Measurements from ENCODE around the gene ZNF770. TPM values are rescaled to one million over a fixed set of nuclear protein-coding genes. Genes with fewer than 3 reads are reported as not detected.
"Not testable (repeated sequence)": the region's sequence is repeated elsewhere in the genome, so short reads cannot be mapped to it uniquely, and the experiment has no call there.

The ZNF770 gene
- total RNA-seq, 1 experiment from 2014 or later = 73.6 TPM

- H3K27me3 Mint-ChIP-seq (ENCODE audit: insufficient read depth, unreplicated experiment) = no peaks in the 10 kb centered on the region
- no peak overlapping the region for H3K4me3 Mint-ChIP-seq (ENCODE audit: unreplicated experiment)
- TF ChIP-seq CTCF (IDR thresholded peaks at IDR 0.05; ENCODE audit: unreplicated experiment) = no peak
- POLR2A ChIA-PET = interaction anchor here (1.2 kb wide), 1 partner anchor 28 kb away, joined by 6 read pairs; the partner anchor contains the start of gene AQR
- BruUV-seq (replicated peaks) = no TSS peak
- CTCF ChIA-PET = interaction anchor here (1.2 kb wide), 1 partner anchor 16 kb away, joined by 3 read pairs; no protein-coding TSS in a partner anchor
- peaks cover 4% of the 10 kb centered on the region for H3K4me1 Mint-ChIP-seq (ENCODE audit: insufficient read depth, unreplicated experiment)
- intact Hi-C loops (cut with micrococcal nuclease) = no loop called here
- H3K9me3 Mint-ChIP-seq (ENCODE audit: unreplicated experiment) = no peaks in the 10 kb centered on the region
- H3K36me3 Mint-ChIP-seq (ENCODE audit: insufficient read depth, unreplicated experiment) = peaks cover 65% of the 10 kb centered on the region
- DNase-seq (ENCODE audit: unreplicated experiment) = no peak
- no peak overlapping the region for H3K27ac Mint-ChIP-seq (ENCODE audit: low read depth, unreplicated experiment)
Observed at GRCh38 chr15:34941831-34942230, 46.3 kb downstream of the ZNF770 start.

- DNase-seq (ENCODE audit: unreplicated experiment) = no peak
- Mint-ChIP-seq H3K4me1 (ENCODE audit: insufficient read depth, unreplicated experiment) (peaks cover 4% of the 10 kb centered on the region), H3K27ac (ENCODE audit: low read depth, unreplicated experiment) (no peak overlapping the region), H3K9me3 (ENCODE audit: unreplicated experiment) (no peaks in the 10 kb centered on the region), H3K27me3 (ENCODE audit: insufficient read depth, unreplicated experiment) (no peaks in the 10 kb centered on the region), H3K36me3 (ENCODE audit: insufficient read depth, unreplicated experiment) (peaks cover 71% of the 10 kb centered on the region), H3K4me3 (ENCODE audit: unreplicated experiment) (no peak overlapping the region)
- no peak for TF ChIP-seq CTCF (IDR thresholded peaks at IDR 0.05; ENCODE audit: unreplicated experiment)
- intact Hi-C loops (cut with micrococcal nuclease) = no loop called here
- POLR2A ChIA-PET = interaction anchor here (1.2 kb wide), 1 partner anchor 29 kb away, joined by 6 read pairs; the partner anchor contains the start of gene AQR
- CTCF ChIA-PET = interaction anchor here (1.0 kb wide), 1 partner anchor 9 kb away, joined by 3 read pairs; no protein-coding TSS in a partner anchor
- BruUV-seq (replicated peaks) = no TSS peak
Observed at GRCh38 chr15:34941185-34941698, 46.8 kb downstream of the ZNF770 start.

GRCh38 chr15:34933432-34933975 lies 54.6 kb downstream of the ZNF770 start:
- BruUV-seq (replicated peaks) = no TSS peak
- no peak for TF ChIP-seq CTCF (IDR thresholded peaks at IDR 0.05; ENCODE audit: unreplicated experiment)
- intact Hi-C loops (cut with micrococcal nuclease) = no loop called here
- ChIA-PET CTCF (interaction anchor here (0.6 to 1.6 kb wide), 7 partner anchors 8 to 428 kb away, joined by 3 to 6 read pairs (median 4); no protein-coding TSS in a partner anchor), POLR2A (no interaction called here)
- Mint-ChIP-seq H3K4me1 (ENCODE audit: insufficient read depth, unreplicated experiment) (no peaks in the 10 kb centered on the region), H3K27ac (ENCODE audit: low read depth, unreplicated experiment) (peak overlapping the region; percentile 42), H3K4me3 (ENCODE audit: unreplicated experiment) (no peak overlapping the region), H3K9me3 (ENCODE audit: unreplicated experiment) (no peaks in the 10 kb centered on the region), H3K36me3 (ENCODE audit: insufficient read depth, unreplicated experiment) (peaks cover 78% of the 10 kb centered on the region), H3K27me3 (ENCODE audit: insufficient read depth, unreplicated experiment) (no peaks in the 10 kb centered on the region)
- no peak for DNase-seq (ENCODE audit: unreplicated experiment)

GRCh38 chr15:34928349-34928748 lies 59.7 kb downstream of the ZNF770 start:
- POLR2A ChIA-PET = interaction anchor here (0.5 to 0.6 kb wide), 2 partner anchors 1145 to 1657 kb away, joined by 3 read pairs; no protein-coding TSS in a partner anchor
- DNase-seq (ENCODE audit: unreplicated experiment); H3K4me3 Mint-ChIP-seq (ENCODE audit: unreplicated experiment); BruUV-seq (replicated peaks); H3K27ac Mint-ChIP-seq (ENCODE audit: low read depth, unreplicated experiment); H3K27me3 Mint-ChIP-seq (ENCODE audit: insufficient read depth, unreplicated experiment); H3K4me1 Mint-ChIP-seq (ENCODE audit: insufficient read depth, unreplicated experiment); H3K9me3 Mint-ChIP-seq (ENCODE audit: unreplicated experiment); CTCF ChIA-PET; intact Hi-C loops (cut with micrococcal nuclease): not testable (repeated sequence)
- H3K36me3 Mint-ChIP-seq (ENCODE audit: insufficient read depth, unreplicated experiment) = peaks cover 74% of the 10 kb centered on the region

Other genes starting within 250 kb of the ZNF770 start
- not detected in 2 replicates for gene GJD2, start 233.3 kb downstream of the ZNF770 start, total RNA-seq (2022)
- not detected in 2 replicates for gene ACTC1, start 192.7 kb downstream of the ZNF770 start, total RNA-seq (2022)
- gene AQR, start 18.5 kb downstream of the ZNF770 start, total RNA-seq (2022) = 26.5 and 33.1 TPM in 2 replicates
- 0.75 TPM in 1 of 2 replicates, not detected in the other for gene NANOGP8, start 97.0 kb upstream of the ZNF770 start, total RNA-seq (2022)